Measurements from ENCODE around the gene ERC2.

ERC2 gene

DNA sequence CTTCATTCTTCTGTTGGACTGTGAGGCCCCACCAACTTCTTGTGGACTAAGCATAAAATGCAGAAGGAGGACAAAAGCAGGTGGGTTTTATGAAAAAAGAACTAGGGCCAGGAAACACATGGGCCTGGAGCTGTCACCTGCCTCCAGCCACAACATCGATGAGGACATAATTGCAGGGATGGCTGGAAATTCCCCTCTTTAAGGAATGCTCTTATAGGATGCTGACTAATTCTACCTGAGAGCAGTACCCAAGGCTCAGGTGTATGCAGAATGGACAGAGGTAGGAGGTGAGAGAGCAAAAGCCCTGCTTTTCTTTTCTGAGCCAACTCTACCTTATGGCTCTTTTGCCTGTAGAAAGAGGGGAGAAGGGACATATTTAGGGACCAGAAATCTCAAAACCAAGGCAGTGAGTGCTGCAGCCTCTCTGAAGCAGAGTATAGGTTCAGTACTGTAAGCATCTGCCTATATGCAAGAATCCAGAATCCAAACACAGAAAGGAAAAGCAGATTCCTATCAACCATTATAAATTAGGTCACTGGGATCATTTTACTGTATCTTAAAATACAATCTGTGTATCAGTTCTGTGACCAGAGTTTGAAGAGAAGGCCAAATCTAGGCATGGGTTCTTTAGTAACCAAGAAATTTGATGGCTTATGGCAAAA, 775.8 kb downstream of the ERC2 start:
- DNase-seq (ENCODE audit: low read depth in 1 of 2, low spot score in 1 of 2): no peak

GRCh38 chr3:55691141-55691540, 777.1 kb downstream of the ERC2 start:
- no peak for DNase-seq (ENCODE audit: low read depth in 1 of 2, low spot score in 1 of 2)

DNA sequence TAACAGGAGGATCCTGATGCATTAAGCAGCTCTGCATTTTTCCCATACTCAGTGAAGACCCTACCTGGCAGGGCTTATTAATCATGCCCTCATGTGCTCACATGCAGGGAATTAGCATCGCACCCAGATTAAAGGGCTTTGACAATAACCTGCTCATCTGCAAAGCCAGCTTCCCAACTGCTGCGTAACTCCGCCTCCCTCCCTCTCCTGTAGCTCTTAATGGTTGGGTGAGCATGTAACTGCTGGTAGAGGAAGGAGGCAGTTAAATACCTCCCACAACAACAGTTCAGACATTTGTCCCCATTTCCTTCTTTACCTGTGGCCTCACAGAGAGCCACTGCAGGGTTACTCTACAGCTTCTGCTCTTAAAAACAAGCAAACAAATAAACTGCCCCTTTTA, 777.5 kb downstream of the ERC2 start:
- DNase-seq (ENCODE audit: low read depth in 1 of 2, low spot score in 1 of 2): no peak

GRCh38 chr3:55690177-55690576, 778.1 kb downstream of the ERC2 start:
- no peak for DNase-seq (ENCODE audit: low read depth in 1 of 2, low spot score in 1 of 2)

DNA sequence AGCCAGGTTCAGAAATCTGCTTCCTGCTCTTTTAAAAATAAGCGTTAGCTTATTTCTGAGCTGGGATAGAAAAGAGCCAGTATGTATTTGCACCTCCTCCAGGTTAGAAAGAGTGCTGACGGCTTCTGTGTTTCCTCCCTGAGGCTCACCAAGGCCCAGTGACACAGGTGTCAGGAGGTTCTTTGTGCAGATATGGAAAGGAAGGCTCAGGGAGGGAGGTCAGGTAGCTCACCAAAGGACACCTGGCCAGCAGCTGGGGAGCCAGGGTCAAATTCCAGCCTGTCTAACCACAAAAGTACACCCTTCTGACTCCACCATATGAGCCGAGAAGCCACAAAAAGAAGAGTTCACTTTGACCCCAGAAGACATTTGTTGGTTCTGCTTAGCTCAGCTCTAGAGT, 780.1 kb downstream of the ERC2 start:
- no peak for DNase-seq (ENCODE audit: low read depth in 1 of 2, low spot score in 1 of 2)

DNA sequence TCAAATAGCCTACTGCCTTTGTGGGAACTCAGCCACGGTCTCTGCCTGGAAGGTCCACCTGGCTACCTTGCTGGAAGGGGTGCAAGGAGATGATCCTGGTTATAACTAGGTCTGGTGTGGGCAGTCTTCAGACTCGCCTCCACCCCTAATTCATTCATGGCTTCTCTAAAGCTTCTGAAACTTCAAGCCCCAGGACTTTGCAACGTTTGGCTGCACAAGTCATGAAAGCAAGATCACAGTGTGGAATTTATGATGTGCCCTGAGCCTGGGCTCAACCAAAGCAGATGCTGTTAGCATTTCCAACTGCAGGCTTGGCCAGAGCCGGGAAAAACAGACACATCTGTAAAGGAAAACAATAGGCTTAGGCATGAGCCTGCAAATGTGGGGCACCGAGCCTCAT, 780.7 kb downstream of the ERC2 start:
- no peak for DNase-seq (ENCODE audit: low read depth in 1 of 2, low spot score in 1 of 2)

DNA sequence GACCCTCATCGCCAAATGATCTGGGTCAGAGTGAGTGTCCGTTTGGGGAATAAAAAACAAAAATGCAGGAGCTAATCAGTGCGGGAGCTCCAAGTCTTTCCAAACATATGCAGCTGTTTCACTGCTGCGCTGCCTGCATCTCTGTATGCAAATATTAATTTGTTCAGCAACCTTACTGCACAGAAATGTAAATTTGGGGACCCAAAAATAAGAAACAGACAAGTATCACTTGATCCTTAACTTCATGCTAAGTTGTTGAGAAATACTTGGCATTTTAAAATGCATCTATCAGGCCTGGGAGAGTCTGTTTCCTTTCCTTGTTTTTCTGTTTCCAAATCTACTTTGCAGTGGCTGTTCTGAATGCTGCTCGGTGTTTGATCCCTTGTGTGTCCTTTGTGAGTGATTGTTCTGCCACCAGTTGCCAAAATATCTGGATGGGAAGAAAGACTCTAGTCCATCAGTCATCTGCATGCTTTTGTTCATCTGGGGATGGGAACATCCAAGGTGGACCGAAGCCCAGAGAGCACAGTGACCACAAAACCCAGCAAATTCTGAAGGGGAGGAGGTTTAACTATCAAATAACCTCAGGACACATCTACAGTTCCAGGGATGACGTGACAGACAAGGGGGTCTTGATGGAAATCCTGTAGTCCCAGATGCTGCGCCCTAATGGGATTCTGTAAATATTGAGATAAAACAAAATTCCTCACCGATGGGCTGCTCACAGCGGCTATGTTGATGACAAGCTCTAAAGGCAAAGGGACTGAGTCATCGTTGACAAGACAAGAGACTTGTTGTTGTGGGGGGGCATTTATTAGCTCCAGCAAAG, 781.6 kb downstream of the ERC2 start:
- no peak for DNase-seq (ENCODE audit: low read depth in 1 of 2, low spot score in 1 of 2)

- no peak for DNase-seq (ENCODE audit: low read depth in 1 of 2, low spot score in 1 of 2)
Measured at GRCh38 chr3:55683666-55684270, 784.5 kb downstream of the ERC2 start.

- no peak for DNase-seq (ENCODE audit: low read depth in 1 of 2, low spot score in 1 of 2)
Measured at GRCh38 chr3:55682461-55682860, 785.8 kb downstream of the ERC2 start.

GRCh38 chr3:55678546-55679216, 789.6 kb downstream of the ERC2 start:
- DNase-seq (ENCODE audit: low read depth in 1 of 2, low spot score in 1 of 2): no peak

- DNase-seq (ENCODE audit: low read depth in 1 of 2, low spot score in 1 of 2): no peak
Measured at GRCh38 chr3:55676643-55677042, 791.6 kb downstream of the ERC2 start.

DNA sequence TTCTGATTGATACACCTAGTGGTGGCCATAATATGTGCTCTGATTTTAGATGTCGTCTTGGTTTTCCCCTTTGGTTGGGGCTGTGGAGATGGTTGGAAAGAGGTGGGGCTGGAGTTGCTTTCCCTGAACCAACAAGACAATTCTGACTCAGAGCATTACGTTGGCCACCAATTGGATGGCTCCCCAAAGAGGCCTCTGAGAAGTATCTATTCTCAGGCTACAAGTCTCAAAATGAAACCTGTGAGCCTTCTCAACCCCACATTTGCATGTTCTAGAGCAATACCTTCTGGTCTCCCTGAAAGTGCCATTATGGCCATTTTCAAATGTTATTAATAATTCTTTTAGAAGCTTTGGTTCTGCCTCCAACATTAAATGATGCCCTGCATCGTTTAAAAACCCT, 792.8 kb downstream of the ERC2 start:
- DNase-seq (ENCODE audit: low read depth in 1 of 2, low spot score in 1 of 2): no peak

DNA sequence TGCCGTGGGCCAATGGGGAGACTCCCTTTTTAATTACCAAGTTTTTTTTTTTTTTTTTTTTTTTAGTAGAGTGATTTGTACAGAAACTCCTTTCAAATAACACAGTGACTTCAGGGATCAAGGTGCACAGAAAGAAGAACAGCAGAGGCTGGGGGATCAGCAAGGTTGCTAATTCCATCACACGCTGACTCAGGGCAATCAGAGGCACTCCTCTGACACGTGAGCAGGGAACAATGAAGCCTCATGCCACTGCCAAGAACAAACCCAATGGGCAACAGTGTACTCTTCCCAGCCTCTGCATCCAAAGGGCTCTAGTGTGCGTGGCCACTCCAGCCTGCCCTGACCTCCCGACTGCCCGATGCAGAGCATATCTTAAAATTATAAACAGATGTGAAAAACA, 794.5 kb downstream of the ERC2 start:
- DNase-seq (ENCODE audit: low read depth in 1 of 2, low spot score in 1 of 2): no peak

DNA sequence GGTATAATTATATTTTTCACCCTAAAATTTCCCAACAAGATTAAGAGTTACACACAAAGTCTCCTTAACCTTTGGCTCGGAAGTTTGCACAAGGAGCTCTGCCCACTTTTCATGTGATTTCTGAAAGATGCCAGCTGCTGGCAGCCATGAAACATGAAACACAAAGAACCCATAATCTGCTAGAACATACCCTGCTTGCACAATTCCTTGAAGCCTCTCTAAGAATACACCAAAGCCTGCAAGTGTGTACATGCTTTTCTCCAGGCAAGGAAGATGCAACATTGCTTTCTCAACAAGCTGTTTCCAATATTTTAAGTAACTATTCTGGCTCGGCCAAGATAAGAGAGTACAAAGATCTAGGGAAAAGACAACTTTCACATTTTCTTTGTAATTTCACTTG, 799.1 kb downstream of the ERC2 start:
- DNase-seq (ENCODE audit: low read depth in 1 of 2, low spot score in 1 of 2): no peak

DNA sequence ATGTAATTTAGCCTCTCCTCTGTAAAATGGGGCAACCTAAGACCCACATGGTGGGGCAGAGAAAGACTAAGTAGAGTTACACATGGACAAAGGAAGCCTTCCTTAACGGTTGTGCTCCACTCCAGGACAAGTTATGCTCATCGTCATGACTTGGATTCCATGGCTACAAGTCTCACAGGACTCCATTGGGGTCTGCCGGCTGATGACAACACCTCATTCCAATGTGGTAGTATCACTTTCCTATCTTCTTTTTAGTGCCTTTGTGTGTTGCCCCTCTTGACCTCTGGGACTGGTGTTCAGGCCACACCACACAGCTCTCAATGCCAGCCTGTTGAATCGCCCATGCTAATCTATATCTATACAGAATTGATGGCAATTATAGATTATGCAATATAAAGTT, 799.9 kb downstream of the ERC2 start:
- no peak for DNase-seq (ENCODE audit: low read depth in 1 of 2, low spot score in 1 of 2)

GRCh38 chr3:55664387-55664786, 803.9 kb downstream of the ERC2 start:
- DNase-seq (ENCODE audit: low read depth in 1 of 2, low spot score in 1 of 2): no peak

DNA sequence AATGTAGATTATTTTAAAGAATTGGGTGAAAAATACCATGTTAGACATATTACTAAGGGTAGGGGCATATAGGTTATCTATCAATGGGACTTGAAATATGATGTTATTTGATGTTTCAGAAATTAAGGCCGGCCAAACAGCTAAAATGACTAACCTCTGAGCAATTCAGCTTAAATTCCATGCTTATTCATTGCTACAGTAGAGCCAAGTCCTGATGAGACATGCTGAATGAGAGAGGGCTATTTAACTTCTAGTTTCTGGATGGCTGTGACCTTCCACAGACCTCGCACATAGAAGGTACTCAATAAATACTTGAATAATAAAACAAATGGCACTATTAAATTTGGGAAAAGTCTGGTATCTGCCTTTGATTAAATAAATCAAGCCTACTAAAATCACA, 805.6 kb downstream of the ERC2 start:
- DNase-seq (ENCODE audit: low read depth in 1 of 2, low spot score in 1 of 2): no peak

GRCh38 chr3:55661571-55661970, 806.7 kb downstream of the ERC2 start:
- DNase-seq (ENCODE audit: low read depth in 1 of 2, low spot score in 1 of 2): no peak

- DNase-seq (ENCODE audit: low read depth in 1 of 2, low spot score in 1 of 2): no peak
Measured at GRCh38 chr3:55661141-55661540, 807.1 kb downstream of the ERC2 start.

DNA sequence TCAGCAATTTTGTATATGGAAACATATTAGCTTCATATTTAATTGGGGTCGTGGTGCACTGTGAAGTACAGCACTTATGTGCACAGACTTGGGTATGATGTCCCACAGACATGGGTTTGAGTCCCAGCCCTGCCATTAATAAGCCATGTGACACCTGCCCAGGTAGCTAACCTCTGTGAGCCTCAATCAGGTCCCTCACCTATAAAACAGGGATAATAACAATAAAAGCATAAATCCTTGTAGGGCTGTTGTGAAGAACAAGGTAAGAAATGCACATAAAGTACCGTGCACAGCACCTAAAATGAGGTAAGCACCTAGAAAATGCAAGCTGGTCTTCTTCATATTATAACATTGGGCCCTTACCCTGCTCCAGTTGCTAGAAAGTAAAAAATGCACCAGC, 807.6 kb downstream of the ERC2 start:
- no peak for DNase-seq (ENCODE audit: low read depth in 1 of 2, low spot score in 1 of 2)

DNA sequence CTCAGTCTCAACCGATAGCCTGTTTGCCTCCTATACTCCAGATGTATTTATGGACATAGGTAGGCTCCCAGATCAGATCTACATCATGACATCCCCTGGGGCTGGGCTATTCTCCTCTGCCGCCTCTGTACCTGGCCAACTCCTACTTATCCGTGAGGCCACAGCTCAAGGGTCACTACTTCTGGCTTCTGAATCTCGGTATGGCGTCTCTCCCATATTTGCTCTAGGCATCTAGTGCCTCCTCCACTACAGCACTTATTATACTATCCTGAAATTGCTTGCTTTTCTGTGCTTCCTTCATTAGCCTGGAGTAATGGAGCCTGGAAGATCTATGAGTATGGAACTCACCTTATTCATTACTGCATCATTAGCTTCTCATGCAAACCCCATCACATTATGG, 808.6 kb downstream of the ERC2 start:
- no peak for DNase-seq (ENCODE audit: low read depth in 1 of 2, low spot score in 1 of 2)
